Measurements from ENCODE around the gene CEL.
"Not testable (repeated sequence)": the region's sequence is repeated elsewhere in the genome, so short reads cannot be mapped to it uniquely, and the experiment has no call there.

The CEL gene

GRCh38 chr9:133049043-133049442 lies 12.7 kb upstream of the CEL start:
- no peak for DNase-seq

- no peak for DNase-seq
Measured at GRCh38 chr9:133050142-133050541, 11.6 kb upstream of the CEL start.

GRCh38 chr9:133050781-133051180 lies 11.0 kb upstream of the CEL start:
- DNase-seq, result no peak

- DNase-seq, result no peak
Measured at GRCh38 chr9:133051281-133051900, 10.4 kb upstream of the CEL start.

GRCh38 chr9:133051966-133052539 lies 9.7 kb upstream of the CEL start:
- no peak for DNase-seq

GRCh38 chr9:133054194-133054890 lies 7.4 kb upstream of the CEL start:
- no peak for DNase-seq

GRCh38 chr9:133054966-133055365 lies 6.8 kb upstream of the CEL start:
- no peak for DNase-seq

- no peak for DNase-seq
Measured at GRCh38 chr9:133055788-133056420, 5.9 kb upstream of the CEL start.

GRCh38 chr9:133056533-133056932 lies 5.2 kb upstream of the CEL start:
- DNase-seq, result no peak

- no peak for DNase-seq
Measured at GRCh38 chr9:133057006-133057405, 4.8 kb upstream of the CEL start.

- no peak for DNase-seq
Measured at GRCh38 chr9:133057553-133057952, 4.2 kb upstream of the CEL start.

- DNase-seq, result no peak
Measured at GRCh38 chr9:133058071-133058470, 3.7 kb upstream of the CEL start.

GRCh38 chr9:133058550-133059320 lies 3.0 kb upstream of the CEL start:
- no peak for DNase-seq

- no peak for DNase-seq
Measured at GRCh38 chr9:133059623-133060022, 2.2 kb upstream of the CEL start.

GRCh38 chr9:133060417-133060841 lies 1.4 kb upstream of the CEL start:
- DNase-seq, result no peak

- DNase-seq, result not testable (repeated sequence)
Measured at GRCh38 chr9:133061019-133061763, 590 bp upstream of the CEL start.

GRCh38 chr9:133062569-133062968 lies 788 bp downstream of the CEL start:
- DNase-seq, result not testable (repeated sequence)

- DNase-seq, result no peak
Measured at GRCh38 chr9:133063159-133063499, 1.3 kb downstream of the CEL start.

- DNase-seq, result no peak
Measured at GRCh38 chr9:133063500-133064231, 1.9 kb downstream of the CEL start.

- no peak for DNase-seq
Measured at GRCh38 chr9:133064241-133065069, 2.7 kb downstream of the CEL start.

- DNase-seq, result no peak
Measured at GRCh38 chr9:133065070-133065388, 3.2 kb downstream of the CEL start.
